DMS53 treated with DMSO at 0.1 percent for 48 hours (cell line): ENCODE data around the gene ATXN1.
"Not testable (repeated sequence)": the region's sequence is repeated elsewhere in the genome, so short reads cannot be mapped to it uniquely, and the experiment has no call there.

Source experiments
- DNase-seq: peaks from one replicate; lab custom pipeline; 2025; ENCODE audit not compliant: unreplicated experiment; lab: John Stamatoyannopoulos, UW

The ATXN1 gene

DNA sequence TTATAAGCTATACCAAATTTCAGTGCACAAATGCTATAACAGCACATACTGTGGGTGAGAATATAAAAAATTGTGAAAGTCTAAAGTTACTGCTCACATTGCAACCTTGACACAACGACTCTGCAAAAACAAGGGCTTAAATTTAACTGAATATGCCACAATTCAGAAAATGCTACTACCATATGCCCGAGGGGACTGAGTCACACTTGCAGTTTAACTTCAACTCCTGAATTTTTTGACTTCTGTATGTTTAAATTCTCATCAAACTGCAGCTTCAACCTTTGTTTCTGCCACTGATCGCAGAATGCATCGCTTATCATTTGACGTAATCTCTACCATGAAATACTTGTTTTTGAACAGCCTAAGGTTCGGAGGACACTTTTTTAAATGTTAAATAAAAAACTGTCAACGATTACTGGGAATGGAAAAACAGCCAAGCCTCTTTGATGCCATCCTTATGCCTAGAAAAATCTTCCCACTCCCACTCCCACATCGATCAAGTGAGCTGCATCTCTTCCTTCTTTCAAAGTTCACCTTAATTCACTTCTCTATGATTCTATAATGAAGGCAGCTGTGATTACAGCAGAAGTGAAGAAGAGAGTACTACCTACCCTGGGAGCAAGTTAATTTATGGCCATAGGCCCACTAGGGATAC, 136.5 kb downstream of the ATXN1 start:
- no peak for DNase-seq

DNA sequence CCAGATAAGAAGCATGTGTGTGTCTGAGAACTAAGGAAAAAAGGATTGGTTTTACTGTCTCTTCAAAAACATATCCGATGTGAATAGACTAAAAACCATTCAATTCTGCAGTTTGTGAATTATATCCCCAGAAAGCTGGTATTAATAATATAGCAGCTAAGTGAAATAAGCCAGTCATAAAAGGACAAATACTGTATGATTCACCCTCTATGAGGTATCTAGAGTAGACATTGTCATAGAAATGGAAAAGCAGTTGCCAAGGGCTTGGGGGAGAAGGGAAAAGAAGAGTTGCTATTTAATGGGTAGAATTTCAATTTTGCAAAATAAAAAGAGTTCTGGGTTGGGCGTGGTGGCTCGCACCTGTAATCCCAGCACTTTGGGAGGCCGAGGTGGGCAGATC, 137.5 kb downstream of the ATXN1 start:
- DNase-seq: no peak

DNA sequence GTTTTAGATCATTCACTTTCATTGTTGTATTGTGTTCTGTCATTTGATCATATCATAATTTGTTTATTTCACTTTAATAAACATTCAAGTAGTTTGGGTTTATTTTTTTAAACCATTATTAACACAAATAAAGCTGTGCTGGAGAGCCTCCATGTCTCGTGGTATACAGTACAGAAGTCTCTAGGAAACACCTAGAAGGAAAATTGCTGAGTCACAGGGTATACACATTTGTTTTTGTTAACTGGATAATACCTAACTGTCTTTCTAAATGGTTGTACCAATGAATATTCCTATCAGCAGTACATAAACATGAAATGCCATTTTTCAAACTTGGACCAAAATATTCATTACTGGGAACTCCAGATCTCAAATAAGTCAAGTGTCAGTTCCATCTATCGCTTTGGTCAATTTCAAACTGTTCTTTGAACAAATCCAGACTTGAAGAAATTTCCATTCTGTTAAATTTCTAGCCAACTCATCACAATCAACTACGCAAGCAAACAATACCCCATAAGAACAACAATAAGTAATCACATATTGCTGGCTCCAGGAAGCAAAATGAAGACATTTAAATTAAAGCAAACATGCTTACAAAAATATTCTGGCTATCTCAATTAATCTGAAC, 138.1 kb downstream of the ATXN1 start:
- DNase-seq: no peak

DNA sequence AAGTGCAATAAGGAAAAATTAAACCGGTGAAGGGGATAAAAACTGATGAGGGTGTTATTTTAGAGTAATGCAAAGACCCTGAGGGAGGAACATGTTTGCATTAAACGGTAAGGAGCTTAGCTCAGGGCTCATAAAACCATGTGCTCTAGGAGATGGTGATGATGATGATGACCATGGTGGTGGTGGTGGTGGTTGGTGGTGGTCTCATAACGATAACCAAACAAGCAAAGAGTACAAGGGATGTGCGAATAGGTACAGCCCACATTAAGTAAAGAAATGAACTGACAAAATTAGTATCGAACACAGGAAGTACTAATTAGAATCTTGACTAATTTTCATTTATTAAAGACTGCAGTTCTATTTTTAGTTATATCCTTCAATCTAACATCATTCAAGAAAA, 139.1 kb downstream of the ATXN1 start:
- DNase-seq: no peak

DNA sequence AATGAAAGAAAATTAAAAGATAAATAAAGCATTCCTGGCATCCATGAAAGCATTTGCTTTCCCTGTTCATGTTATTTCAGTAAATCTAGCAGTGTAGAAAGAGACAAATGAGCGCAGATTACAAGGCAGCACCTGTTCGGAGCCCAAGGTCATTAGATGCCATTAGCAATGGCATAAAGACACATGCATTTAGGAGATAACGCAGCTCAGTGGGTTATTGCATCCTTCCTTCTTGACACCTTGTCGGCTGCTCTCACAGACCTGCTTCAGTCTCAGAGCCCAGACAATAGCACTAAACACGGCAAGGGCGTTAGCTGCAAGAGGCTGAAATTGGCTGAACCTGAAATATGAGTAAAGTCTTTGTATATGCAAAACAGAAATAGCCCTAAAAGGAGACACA, 140.3 kb downstream of the ATXN1 start:
- no peak for DNase-seq

DNA sequence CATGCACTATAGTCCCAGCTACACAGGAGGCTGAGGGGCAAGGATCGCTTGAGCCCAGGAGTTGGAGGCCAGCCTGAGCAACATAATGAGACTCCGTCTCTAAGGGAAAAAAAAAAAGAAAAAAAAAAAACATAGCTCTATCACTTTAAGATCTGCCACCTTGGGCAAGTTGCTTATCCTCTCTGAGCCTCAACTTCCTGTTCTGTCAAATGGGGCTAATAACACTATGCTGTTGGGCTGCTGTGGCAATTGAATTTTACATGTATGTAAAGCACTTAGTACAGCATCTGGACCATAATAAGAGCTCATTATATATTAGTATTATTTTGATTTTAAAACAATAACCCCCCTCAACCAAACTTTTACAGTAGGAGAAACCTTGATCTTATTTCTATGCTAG, 141.5 kb downstream of the ATXN1 start:
- no peak for DNase-seq

DNA sequence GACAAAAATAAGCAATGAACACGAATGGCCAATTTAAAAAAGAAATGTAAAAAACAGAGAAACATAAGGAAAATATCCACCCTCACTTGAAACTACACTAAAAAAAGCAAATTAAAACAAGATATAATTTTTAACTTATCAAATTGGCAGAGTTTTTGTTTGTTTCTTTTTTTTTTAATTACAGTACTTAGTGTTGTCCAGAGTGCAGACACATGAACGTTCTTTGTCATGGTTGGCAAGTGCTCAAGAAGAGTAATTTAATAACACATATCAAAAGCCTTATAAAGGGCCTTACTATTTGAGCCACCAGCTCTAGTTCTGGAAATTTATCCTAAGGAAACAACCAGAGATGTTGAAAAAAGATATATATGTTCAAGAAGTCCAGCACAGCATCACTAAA, 142.3 kb downstream of the ATXN1 start:
- no peak for DNase-seq

DNA sequence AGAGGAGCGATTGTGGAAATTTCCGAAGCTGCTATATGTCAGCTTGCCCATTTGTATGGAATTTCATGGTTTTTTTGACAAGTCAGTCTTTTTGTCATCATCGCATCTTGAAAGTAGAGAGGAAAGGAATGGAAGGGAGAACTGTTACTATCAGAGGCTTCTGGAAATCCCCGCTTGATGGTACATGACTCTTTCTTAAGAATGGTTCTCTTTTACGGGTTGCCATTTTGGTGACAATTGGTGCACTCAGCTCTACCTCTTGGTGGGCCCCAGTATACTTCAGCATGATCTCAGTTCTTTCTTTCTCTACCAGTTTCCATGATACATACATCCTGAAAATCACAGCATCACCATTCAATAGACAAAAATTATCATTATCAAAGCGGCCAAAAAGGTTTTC, 146.0 kb downstream of the ATXN1 start:
- DNase-seq: not testable (repeated sequence)

DNA sequence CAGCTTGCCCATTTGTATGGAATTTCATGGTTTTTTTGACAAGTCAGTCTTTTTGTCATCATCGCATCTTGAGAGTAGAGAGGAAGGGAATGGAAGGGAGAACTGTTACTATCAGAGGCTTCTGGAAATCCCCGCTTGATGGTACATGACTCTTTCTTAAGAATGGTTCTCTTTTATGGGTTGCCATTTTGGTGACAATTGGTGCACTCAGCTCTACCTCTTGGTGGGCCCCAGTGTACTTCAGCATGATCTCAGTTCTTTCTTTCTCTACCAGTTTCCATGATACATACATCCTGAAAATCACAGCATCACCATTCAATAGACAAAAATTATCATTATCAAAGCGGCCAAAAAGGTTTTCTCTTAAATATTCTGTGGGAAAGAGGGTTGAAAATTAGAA, 147.1 kb downstream of the ATXN1 start:
- DNase-seq: not testable (repeated sequence)

DNA sequence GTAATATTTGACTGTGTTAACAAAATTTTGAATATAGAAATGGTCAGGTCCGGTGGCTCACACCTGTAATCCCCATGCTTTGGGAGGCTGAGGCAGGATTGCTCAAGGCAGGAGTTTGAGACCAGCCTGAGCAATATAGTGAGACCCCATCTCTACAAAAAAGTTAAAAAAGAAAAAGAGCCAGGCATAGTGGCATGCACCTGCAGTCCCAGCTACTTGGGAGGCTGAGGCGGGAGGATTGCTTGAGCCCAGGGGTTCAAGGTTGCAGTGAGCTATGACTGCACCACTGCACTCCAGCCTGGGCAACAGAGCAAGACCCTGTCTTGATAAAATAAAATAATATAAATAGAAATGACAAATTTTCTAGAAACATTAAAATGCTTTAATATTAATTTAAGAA, 147.8 kb downstream of the ATXN1 start:
- DNase-seq: not testable (repeated sequence)

DNA sequence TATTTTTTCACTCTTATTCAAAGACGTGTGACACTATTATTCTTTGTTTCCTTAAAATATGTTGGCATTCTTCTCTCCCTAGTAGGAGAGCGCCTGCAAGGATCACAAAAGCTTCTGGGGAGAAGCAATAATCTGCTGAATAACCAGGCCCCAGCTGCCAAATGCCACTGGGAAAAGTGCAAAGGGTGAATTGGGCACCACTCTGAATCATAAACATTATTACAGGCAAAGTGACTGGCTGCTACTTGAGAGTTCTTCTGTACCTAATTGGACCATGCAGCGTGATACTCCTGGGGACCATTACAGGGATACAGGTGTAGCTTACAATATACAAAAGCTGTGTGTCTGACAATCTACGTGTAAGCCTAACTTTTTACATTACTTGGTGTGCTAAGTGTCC, 152.8 kb downstream of the ATXN1 start:
- DNase-seq: no peak

DNA sequence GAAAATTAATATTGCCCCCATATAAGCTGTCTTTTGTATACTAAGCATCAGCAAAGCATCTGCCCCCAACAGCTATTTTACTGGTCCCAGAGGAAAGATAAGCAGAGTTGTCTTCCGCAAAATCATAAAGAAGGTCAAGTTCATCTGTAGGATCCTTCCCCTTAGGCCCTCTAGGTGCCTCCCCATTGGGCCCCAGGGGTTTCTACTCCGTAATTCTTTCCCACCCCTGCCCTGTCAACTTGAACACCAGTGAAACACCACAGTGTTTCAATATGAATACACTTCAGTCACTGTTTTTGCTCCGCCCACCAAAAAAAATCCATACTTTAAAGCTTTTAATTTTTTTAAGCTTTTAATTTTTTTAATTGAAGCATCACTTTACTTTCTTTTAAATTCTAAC, 159.2 kb downstream of the ATXN1 start:
- no peak for DNase-seq

DNA sequence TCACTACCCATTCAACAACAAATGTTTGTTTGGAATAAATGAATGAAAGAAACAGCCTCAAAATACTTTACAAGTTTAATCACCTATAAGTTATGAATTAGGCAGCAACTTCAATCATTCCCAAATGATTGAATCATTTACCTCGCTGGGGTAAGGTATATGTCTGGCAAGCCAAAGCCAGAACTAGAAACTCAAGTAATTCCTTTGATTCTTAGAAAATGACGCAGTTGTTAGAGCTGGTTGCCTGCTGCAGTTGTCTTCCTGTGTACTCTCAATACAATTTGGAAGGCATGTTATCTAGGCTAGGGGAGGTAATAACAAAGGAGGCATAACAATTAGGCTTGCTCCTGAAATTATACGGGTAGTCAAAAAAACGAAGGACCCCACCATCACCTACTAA, 160.6 kb downstream of the ATXN1 start:
- no peak for DNase-seq

DNA sequence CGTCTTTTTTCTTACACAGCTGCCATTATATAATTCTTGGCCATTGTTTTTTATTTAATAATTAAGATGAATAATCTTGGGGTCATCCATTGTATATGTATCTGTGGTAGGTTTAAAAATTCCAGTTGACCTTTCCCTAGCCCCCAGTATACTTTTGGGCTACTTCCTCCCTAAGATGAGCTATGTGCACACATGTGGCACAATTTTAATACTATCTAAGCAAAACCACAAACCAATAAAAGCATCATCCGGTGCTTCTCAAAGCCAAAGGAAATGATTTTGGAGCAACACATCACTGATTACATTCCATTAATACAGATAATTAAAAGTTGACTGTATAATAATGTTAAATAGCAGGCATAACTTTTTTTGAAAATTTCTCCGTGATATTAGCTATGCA, 161.2 kb downstream of the ATXN1 start:
- no peak for DNase-seq

DNA sequence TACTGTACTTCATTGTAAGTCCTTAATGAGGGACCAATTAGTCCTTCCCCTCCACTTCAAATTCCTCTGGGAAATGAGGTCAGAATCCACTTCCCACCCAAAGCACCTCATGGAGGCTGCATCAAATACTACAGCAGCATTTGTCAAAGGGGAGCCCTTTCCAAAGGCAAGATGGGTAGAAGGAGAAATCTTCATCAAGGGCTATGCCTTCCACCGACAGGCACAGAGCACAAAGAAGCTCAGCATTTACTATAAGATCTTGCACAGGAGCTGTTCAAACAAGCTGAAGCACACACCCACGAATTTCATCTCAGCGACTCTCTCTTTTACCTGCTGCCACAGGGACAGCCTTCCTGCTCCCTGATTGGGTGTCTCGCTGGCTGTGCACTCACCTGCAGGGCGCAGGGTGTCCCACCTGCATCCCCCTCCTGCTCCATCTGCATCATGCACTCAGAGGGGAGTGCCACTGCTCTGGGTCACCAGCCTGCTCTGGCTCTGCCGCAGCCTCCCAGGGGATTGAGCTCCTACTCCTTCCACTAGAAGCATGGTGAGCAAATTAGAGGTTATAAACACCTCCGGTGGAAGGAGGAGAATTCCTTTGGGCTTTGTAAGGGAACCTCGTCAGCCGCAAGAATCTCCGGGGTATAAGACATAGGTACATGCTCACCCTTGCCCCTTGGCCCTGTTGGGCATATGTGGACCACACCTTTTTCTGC, 164.5 kb downstream of the ATXN1 start:
- no peak for DNase-seq

DNA sequence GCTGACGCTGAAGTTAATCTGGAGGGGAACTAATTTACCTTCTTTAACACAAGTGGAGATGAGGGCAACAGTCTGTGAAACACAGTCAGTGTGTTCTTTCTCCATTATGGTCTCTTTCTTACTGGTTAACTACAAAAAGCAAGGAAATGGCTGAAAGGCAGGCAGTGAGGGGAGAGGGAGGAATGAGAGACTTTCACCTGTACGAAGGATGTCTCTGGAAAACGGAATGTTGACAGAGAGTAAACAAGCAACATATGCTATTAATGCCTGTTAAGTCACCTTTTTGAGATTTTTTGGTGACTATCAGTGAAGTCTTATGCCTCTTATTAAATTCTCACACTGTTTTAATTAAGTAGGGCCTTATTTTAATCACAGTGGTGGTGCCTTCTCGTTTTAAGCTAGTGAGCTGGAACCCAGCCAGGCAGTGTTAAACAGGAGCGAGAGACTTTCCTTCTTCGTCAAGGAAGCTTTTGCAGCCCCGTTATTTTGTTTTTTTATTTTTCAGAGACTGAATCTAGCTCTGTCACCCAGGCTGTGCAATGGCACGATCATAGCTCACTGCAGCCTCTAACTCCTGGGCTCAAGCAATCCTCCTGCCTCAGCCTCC, 165.6 kb downstream of the ATXN1 start:
- no peak for DNase-seq

DNA sequence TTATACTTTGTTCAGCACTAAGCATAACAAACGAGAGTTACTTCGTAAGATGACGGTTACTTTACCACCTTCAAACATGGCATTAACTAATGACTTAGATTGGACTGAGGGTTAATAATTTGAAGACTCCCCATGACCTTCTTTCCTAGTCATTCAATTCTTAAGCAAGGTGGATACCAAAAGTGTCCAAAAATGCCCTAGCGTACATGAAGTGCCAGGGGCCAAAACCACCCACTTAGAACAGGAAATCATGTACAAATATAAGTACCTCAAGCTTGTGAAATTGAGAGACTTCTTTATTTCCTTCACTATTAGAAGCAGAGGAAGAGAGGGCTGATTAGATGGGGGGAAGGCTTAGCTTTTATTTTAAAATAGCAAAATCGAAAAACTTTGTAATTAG, 166.4 kb downstream of the ATXN1 start:
- DNase-seq: no peak

DNA sequence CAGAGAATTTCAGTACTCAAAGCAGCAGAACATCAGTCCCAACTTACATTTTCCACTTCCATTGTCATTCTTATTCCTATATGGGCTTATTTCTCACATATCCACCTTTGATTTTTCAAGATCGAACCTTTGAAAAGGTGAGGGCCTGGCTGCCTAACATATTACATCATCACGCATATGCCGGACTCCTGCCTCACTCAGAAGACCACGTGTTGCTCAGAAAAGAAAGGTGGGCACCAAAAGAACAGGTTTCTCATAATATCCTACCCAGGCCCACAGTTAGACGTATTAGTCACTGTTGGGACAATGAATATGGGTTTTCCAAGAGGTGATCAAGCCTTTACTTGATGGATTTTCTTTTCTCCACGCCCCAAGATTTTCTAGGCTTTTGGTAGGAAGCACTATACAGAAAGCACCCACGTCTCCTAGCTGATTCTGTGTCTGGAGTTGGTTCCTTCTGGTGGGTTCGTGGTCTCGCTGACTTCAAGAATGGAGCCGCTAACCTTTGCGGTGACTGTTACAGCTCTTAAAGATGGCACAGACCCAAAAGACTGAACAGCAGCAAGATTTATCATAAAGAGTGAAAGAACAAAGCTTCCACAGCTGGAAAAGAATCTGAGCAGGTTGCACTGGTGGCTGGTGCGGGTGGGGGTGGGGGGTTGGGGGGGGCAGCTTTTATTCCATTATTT, 168.9 kb downstream of the ATXN1 start:
- no peak for DNase-seq

DNA sequence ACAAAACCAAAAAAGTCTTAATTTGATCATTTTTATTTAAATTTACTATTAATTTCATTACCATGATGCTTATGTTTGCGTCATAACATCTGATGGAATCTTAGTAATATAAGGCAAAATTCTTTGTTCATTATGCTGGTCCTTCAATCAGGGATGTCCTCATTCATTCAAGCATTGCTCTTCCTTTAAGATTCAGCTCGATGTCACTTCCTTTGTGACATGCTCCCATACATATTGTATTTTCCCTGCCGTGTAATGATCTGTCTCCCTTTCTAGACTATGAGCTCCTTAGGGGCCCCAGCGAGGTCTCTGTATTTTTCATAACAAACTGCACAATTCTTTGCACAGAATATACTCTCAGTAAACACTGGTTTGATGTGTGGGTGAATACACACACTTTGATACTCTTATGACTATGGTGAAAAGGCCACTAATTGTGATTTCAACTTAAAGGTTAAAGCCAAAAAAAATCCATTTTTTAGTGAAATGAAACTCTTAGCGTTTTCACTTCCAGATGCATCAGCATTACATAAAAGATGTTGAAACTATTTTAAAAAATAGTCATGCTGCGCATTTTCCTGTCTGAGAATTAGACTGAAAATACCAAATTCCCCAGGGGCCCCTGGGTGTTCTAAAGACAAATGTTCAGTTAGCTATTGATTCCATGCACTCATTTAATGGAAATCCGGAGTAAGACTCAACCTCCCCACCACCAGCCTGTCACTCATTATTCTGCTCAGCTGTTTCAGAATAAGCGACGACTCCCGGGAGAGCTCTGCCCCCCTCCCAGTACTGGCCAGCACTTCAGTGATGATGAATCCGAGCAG, 169.7 kb downstream of the ATXN1 start:
- no peak for DNase-seq

DNA sequence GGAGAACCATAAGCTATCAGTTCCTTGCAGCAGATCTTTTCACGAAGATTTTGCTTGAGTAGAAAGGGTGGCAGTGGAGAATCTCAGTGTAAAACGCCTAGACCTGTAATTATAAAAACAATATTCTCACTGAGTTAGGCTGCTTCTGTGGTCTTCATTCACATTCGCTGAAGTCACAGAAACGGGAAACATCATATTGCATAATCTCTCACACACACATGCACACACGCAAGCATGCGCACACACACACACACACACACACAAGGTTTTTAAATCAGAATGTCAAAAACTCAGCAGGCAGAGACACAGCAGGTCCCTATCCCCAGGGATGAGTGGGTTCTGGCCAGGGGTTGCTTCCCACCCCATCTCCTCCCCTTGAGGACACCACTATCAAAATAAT, 175.5 kb downstream of the ATXN1 start:
- DNase-seq: no peak
